ENCODE data around the gene RTL10.

The RTL10 gene

GRCh38 chr22:19812910-19813309 lies 41.8 kb downstream of the RTL10 start:
- in situ Hi-C loops (cut with MboI; ENCODE audit: low sequenced_read_pairs), result no loop called here

GRCh38 chr22:19811811-19812771 lies 42.6 kb downstream of the RTL10 start:
- in situ Hi-C loops (cut with MboI; ENCODE audit: low sequenced_read_pairs), result no loop called here

- in situ Hi-C loops (cut with MboI; ENCODE audit: low sequenced_read_pairs), result no loop called here
Observed at GRCh38 chr22:19811211-19811621, 43.5 kb downstream of the RTL10 start.

GRCh38 chr22:19810381-19811201 lies 44.1 kb downstream of the RTL10 start:
- in situ Hi-C loops (cut with MboI; ENCODE audit: low sequenced_read_pairs), result no loop called here

- in situ Hi-C loops (cut with MboI; ENCODE audit: low sequenced_read_pairs), result no loop called here
Observed at GRCh38 chr22:19809741-19810140, 44.9 kb downstream of the RTL10 start.

- in situ Hi-C loops (cut with MboI; ENCODE audit: low sequenced_read_pairs), result no loop called here
Observed at GRCh38 chr22:19808873-19809478, 45.7 kb downstream of the RTL10 start.

- in situ Hi-C loops (cut with MboI; ENCODE audit: low sequenced_read_pairs), result no loop called here
Observed at GRCh38 chr22:19807914-19808872, 46.5 kb downstream of the RTL10 start.

GRCh38 chr22:19807161-19807913 lies 47.3 kb downstream of the RTL10 start:
- in situ Hi-C loops (cut with MboI; ENCODE audit: low sequenced_read_pairs), result no loop called here

GRCh38 chr22:19806213-19807160 lies 48.2 kb downstream of the RTL10 start:
- in situ Hi-C loops (cut with MboI; ENCODE audit: low sequenced_read_pairs), result no loop called here

- in situ Hi-C loops (cut with MboI; ENCODE audit: low sequenced_read_pairs), result no loop called here
Observed at GRCh38 chr22:19805821-19806212, 48.9 kb downstream of the RTL10 start.
